ENCODE measurements around the gene SRMS.

DNA sequence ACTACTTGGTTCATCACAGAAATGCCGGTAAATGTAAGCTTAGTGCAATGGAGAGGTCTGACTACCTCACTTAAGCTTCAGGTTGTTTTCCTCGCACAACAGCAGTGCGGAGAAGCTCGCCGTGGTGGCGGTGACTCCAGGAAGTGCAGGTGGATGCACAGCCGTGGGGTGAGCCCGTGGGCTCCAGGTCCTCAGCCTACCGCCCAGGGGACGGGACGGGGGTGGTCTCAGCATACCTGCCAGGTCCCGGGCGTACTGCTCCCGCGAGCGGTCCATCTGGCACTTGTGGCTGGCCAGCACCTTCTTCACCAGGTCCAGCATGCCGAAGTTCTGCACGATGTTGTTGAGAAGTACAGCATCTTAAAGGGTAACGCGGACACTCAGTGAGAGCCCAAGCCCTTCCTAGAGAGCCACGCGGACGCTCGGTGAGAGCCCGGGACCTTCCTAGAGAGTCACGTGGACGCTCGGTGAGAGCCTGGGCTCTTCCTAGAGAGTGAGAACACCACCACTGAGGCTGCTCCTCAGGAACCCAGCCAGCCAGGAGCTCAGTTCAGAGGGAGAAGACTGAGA lies 44.3 kb upstream of the SRMS start:
- no peak for TF ChIP-seq FOS (IDR thresholded peaks at IDR 0.05; ENCODE audit: borderline replicate concordance, insufficient read depth, low read length)
- TF ChIP-seq, protein P1, sequence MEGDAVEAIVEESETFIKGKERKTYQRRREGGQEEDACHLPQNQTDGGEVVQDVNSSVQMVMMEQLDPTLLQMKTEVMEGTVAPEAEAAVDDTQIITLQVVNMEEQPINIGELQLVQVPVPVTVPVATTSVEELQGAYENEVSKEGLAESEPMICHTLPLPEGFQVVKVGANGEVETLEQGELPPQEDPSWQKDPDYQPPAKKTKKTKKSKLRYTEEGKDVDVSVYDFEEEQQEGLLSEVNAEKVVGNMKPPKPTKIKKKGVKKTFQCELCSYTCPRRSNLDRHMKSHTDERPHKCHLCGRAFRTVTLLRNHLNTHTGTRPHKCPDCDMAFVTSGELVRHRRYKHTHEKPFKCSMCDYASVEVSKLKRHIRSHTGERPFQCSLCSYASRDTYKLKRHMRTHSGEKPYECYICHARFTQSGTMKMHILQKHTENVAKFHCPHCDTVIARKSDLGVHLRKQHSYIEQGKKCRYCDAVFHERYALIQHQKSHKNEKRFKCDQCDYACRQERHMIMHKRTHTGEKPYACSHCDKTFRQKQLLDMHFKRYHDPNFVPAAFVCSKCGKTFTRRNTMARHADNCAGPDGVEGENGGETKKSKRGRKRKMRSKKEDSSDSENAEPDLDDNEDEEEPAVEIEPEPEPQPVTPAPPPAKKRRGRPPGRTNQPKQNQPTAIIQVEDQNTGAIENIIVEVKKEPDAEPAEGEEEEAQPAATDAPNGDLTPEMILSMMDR (IDR thresholded peaks at IDR 0.05; ENCODE audit: extremely low read depth in 1 of 2, insufficient read depth in 1 of 2, low read depth in 1 of 2, low read length in 2 of 2): no peak
- no peak for TF ChIP-seq GATA2 (IDR thresholded peaks at IDR 0.05; ENCODE audit: insufficient read depth, insufficient read length, low read depth, low read length)
- no peak for TF ChIP-seq POLR2A (IDR thresholded peaks at IDR 0.05; ENCODE audit: low read depth, low read length)
- no peak for TF ChIP-seq POLR2AphosphoS5 (IDR thresholded peaks at IDR 0.05; ENCODE audit: insufficient read depth, low read depth, low read length)
- no peak for TF ChIP-seq MYC (IDR thresholded peaks at IDR 0.05; ENCODE audit: low read depth, low read length)

Data from endothelial cell of umbilical vein (primary cell).